ENCODE measurements around the gene SPC24. TPM values are rescaled to one million over a fixed set of nuclear protein-coding genes. Genes with fewer than 3 reads are reported as not detected.

Gene SPC24
- total and polyA plus RNA-seq, 9 of the 15 experiments (the other 6 are each of a cell fraction or from before 2014, with no cell fraction given): 18.2 to 154 (median 60.9) TPM

DNA sequence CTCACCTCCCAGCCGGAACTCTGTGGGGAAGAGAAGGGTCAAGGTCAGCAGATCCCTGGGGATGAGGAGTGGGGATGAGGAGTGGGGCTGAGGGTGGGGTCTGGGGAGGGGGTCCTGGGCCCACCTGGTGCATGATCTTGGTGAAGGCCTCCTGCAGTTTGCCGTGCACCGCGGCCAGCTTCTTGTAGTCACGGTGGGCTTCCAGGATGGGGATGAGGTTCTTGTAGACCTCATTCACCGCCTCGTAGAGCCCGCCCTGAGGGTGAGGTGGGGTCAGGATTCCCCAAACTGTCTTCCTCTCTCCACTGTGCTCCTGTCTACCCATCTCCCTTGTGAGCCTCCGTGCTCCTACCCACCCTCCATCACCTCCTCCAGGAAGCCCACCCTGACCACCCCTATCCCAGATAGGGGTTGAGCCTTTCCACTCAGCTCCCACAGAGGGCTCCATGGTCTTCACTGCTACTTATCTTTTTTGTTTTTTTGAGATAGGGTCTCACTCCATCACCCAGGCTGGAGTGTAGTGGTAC, 48.6 kb upstream of the SPC24 start:
- DNase-seq (ENCODE audit: extremely low read depth in 1 of 4, low spot score in 3 of 4) (no peak), ATAC-seq (no peak), FAIRE-seq (peak; percentile 19)
- Histone ChIP-seq H3K9me1 (ENCODE audit: control insufficient read depth, insufficient read depth, low read length) (no peaks in the 10 kb centered on the region), H3K79me2 (ENCODE audit: control insufficient read depth, insufficient read depth, low read length) (no peaks in the 10 kb centered on the region), H3K9ac (ENCODE audit: insufficient read depth in 1 of 2, low read depth in 2 of 2, low read length in 2 of 2) (peak overlapping the region in 1 of 2 experiments; percentile 82; a peak in 1 of 4 replicates), H3K9me3 (replicated peaks; ENCODE audit: control insufficient read depth, insufficient read depth, low read depth, low read length) (no peaks in the 10 kb centered on the region), H3K36me3 (ENCODE audit: control insufficient read depth, insufficient read depth, low read length) (no peaks in the 10 kb centered on the region), H3K4me2 (ENCODE audit: insufficient read depth, low read length) (no peak overlapping the region), H4K20me1 (replicated peaks; ENCODE audit: control insufficient read depth, insufficient read depth, low read length) (no peaks in the 10 kb centered on the region), H3K4me3 (no peak overlapping the region), H3K27me3 (ENCODE audit: control insufficient read depth in 2 of 2, insufficient read depth in 2 of 2, low read length in 2 of 2) (no peaks in the 10 kb centered on the region), H3K27ac (ENCODE audit: extremely low read depth, low read depth, low read length) (no peak overlapping the region), H2AFZ (ENCODE audit: low read depth, low read length) (no peak overlapping the region), H3K4me1 (replicated peaks in 1 of 2; ENCODE audit: control insufficient read depth in 2 of 2, insufficient read depth in 2 of 2, low read length in 2 of 2) (peaks cover 9 to 36% of the 10 kb centered on the region in 2 experiments)
- intact Hi-C loops (cut with micrococcal nuclease): no loop called here
- in situ Hi-C loops (cut with MboI): loop anchor here (5.0 kb wide), 2 partner anchors 72 to 167 kb away; no protein-coding TSS in a partner anchor
- 49% methylated on average over 4 of the region's 9 CpGs for WGBS (ENCODE audit: insufficient coverage, low coverage, missing lambda C conversion rate)
- TF ChIP-seq PTBP1 (IDR thresholded peaks at IDR 0.05; ENCODE audit: low read depth, low read length) (0 out of 2 replicates have a peak, but pooled peaks have one; percentile 29), SP1 (CRISPR knock-in tag; IDR thresholded peaks at IDR 0.05) (no peak), BCOR (IDR thresholded peaks at IDR 0.05) (0 out of 2 replicates have a peak, but pooled peaks have one; percentile 26), ZNF445 (CRISPR knock-in tag; IDR thresholded peaks at IDR 0.05; ENCODE audit: low read depth) (no peak), ZNF436 (CRISPR knock-in tag; IDR thresholded peaks at IDR 0.05) (0 out of 2 replicates have a peak, but pooled peaks have one; percentile 36), ZNF263 (CRISPR knock-in tag; IDR thresholded peaks at IDR 0.05; ENCODE audit: borderline replicate concordance) (peak; percentile 84), SMARCA5 (IDR thresholded peaks at IDR 0.05) (peak; percentile 61; the same call in 1 of the 2 replicates), SIX5 (IDR thresholded peaks at IDR 0.05; ENCODE audit: borderline replicate concordance in 1 of 2, insufficient read depth in 1 of 2, low read depth in 1 of 2, low read length in 2 of 2) (no peak), CBFB (CRISPR knock-in tag; IDR thresholded peaks at IDR 0.05) (no peak), PCBP1 (IDR thresholded peaks at IDR 0.05; ENCODE audit: low read depth, low read length, poor library complexity, severe bottlenecking) (peak; percentile 8), RBM25 (IDR thresholded peaks at IDR 0.05; ENCODE audit: low read depth, low read length, severe bottlenecking) (peak; percentile 25), ZFP36 (IDR thresholded peaks at IDR 0.05; ENCODE audit: low read depth, low read length, partially characterized antibody) (peak; percentile 96)
- TF ChIP-seq, protein P1, sequence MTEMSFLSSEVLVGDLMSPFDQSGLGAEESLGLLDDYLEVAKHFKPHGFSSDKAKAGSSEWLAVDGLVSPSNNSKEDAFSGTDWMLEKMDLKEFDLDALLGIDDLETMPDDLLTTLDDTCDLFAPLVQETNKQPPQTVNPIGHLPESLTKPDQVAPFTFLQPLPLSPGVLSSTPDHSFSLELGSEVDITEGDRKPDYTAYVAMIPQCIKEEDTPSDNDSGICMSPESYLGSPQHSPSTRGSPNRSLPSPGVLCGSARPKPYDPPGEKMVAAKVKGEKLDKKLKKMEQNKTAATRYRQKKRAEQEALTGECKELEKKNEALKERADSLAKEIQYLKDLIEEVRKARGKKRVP (CRISPR knock-in tag; IDR thresholded peaks at IDR 0.05): no peak
- no TSS peak for BruUV-seq (replicated peaks)
- ChIA-PET POLR2A (interaction anchor here (0.7 to 1.1 kb wide), 3 partner anchors 48 to 78 kb away, joined by 3 to 5 read pairs (median 4); no protein-coding TSS in a partner anchor), CTCF (ENCODE audit: low intra/inter-chr PET ratio) (interaction anchor here (0.9 to 2.3 kb wide), 4 partner anchors 44 to 169 kb away, joined by 3 to 34 read pairs (median 4); no protein-coding TSS in a partner anchor)
